Stimulated activated CD4-positive, alpha-beta T cell treated with anti-CD3 and anti-CD28 coated beads, Interleukin-1b, Interleukin-23, amount 100 ng/mL, for 4 hours (primary cell): ENCODE data around the gene ROR2.

Experiments used
- DNase-seq, 2 donors: peaks; one replicate each; pipeline ENCODE4 v3.0.0-alpha.2; 2020; ENCODE audit warnings: low read depth in 2 of 2

ROR2 gene

DNA sequence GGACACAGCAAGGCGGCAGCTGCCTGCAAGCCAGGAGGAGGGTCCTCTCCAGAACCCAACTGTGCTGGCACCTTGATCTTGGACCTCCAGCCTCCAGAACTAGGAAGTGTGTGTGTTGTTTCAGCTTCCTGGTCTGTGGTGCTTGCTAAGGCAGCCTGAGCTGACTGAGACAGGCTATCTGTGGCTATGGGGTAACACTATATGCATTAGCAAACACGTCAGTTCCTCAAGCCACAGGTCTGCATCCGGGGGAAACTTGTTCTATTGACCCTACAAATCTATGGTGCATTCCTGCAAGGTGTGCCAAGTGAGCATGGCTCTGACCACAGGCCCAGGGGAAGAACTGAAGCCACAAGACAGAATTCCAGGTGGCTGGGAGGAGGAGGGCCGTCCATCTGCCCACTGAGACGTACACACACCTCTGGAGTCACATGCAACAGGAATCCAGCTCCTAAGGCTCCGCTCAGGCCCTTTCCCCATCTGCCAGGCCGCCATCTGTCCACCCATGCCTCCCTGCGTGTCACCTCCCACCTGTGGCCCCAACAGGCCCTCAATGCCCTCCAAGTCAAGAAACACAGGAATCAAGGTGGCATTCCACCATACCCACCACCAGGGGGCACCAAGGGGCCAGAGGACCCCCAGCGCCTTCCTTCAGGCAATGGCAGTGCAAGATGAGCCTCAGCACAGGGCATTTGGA lies 174.9 kb downstream of the ROR2 start:
- DNase-seq: peak; percentile 53 to 60

DNA sequence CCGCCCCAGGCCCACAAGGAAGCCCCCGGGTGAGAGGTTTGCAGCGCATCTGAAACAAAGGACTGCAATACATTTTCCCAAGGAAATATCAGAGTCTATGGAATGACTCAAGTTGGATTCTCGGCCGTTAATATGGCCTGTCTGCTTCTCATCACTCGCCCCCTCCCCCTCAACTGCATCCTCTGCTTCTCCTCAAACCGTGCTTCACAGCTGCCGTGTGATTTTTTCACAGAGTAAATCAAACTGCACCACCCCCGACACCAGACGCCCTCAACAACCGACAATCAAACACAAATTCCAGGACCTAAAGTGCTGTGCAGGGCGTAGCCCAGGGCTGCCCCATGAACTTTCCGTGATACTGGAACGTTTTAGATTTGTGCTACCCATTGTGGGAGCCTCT lies 176.9 kb downstream of the ROR2 start:
- DNase-seq: no peak

DNA sequence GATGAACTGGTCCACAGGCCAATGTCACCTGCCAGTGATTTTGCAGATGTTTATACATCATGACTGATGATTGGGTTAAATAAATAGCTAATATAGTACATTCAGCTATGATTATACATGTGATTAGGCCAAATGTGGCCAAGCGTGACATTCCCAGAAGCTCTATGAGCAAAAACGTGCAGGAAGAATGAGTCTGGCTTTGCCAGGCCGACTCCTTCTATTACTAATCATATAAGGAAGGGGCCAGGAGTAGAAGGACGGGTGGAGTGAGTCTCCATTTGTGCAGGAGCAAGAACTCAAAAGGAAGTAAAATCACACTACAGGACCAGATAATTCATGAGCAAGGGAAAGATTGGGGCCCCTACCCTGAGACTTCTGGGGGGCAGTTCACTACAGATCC lies 178.2 kb downstream of the ROR2 start:
- DNase-seq: no peak

DNA sequence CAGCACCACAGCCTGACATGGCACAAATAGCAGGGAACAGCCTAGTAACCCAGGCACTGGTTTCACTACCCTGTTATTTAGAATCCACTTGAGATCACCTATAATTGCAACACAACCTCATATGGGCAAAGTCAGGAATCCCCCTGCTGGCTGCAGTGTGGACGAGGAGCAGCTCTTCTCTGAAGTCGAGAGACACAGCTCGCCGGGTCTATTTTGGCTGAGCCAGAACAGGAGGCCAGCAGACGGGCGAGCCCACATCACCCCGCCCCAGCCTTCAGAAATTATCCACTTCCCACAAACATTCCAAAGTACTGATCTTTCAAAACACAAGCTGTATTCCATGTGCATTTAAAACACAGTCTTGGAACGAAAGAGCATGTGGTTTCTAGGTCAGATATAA lies 179.0 kb downstream of the ROR2 start:
- no peak for DNase-seq

DNA sequence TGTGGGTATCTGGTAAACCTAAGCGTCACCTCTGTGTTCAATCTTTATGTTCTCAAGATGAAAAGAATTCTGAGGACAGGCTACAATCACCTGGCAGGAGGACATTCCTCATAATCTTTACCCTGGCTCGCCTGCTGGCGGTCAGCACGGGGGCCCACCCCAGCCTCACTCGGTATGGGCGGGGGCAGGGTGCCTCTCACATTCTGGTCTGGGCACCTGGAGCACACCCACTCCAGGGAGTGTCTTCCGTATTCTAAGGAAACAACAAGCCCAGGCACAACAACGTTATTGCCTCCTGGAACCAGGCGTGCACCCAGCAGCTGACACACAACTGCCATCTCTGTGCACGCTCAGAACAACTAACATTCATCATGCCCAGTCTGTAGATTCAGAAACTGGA lies 179.8 kb downstream of the ROR2 start:
- DNase-seq: no peak

DNA sequence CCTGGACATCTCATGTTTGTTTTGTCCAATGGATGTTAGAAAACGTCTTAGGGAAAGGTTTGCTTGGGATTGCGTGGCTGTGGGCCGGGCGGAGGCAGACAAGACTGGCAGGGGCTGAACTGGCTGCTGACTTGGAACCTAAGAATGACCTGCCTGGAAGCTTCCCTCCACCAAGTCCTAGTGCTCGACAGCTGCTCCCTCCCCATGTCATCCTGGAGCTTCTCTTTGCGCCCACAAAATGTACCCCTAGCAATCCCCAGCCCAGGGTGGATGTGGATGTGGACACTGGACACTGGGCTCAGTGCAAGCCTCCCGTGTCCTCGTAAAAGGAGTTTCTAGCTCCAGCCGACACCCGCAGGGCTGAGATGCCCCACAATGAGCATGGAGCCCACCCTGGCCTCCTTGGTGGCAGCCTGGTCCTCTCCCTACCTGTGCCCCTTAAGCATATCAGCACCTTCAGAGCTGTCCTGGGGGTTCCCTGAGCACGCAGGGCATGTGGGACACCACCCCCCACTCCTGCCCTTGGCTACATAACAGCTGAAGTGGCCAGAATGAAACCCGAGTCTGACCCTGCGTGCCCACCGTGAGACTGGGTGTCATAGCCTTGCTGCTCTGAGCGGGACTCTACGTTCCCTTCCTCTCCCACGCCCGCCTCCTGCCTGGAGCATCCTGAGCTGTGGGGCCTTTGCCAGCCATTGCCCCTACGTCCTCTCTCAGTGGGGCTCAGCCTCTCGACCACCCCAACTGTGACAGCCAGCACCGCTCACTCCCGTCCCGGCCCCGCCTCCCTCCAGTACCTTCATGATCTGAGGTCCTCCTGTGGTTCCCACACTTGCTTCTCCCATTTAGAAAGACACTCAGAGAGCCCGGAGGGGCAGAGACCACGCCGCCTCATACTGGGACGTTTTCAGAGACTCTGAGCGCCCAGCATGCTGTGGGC lies 180.8 kb downstream of the ROR2 start:
- DNase-seq: no peak

DNA sequence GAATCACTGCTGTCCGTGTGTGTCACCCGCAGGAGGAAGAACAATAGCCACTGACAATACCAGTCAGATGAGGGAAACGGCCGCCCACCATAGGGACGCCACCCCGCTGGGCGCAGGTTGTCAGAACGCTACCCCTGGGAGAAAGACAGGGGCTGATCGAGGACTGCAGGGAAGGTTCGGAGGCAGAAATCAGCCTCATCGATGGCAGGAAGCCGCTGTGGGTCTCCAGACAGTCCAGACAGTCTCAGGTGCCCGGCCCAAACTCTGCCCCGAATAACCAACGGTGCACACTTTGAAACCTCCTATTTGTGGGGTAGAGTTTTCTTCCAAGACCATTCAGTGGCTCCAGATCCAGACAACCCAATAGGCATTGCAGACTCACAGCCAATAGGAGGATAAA lies 181.5 kb downstream of the ROR2 start:
- DNase-seq: no peak

DNA sequence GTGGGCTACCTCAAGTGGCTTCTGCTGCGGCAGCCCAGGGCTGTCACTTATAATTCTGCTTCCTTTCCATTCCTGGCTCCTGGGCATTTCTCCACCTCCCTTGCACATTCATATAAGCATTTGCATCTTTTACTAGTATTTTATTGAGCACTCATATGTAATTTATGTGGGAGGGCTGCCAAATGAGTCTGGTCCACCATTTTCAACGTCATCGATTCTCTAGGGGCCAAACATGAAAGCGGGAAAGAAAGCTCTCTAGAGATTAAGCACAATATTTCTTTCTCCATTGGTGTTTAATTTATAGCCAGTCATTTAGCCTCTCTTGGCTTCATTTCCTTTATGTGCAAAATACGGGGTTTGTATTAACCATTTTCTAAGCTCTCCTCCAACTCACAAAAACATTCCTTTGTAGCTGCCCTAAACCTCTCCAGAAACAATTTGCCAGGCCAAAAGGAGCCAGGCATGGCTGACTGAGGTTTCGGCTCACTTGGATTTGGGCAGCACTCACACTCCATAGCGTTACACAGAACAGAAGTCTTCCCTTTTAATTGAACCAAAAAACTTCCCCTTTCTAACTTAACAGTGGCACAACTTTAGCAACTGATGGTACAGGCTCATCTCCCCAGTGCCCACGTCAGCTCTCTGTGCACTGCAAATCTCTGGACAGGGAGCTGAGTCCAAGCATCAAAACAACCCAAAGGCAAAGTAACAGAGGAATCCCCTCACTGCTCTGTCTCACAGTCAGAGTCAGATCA lies 183.5 kb downstream of the ROR2 start:
- no peak for DNase-seq

DNA sequence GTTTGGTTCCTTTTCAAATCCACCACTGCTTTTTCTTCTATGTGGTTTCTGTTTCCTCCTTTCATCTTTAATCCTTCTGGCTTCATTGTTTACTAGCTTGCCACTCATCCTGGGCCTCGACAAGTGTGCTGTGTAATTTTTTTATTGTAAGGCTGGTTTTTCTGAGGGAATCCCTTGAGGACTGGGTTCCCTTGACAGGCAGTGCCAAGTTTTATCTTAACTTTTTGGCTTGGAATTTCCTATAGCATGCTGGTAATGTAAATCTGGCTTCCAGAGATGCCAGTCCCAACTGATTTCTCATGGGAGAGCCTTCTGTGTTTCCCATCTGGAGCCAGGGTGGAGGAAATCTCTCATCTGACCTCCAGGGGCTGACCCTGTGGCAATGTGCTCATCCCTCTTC lies 184.7 kb downstream of the ROR2 start:
- DNase-seq: no peak

DNA sequence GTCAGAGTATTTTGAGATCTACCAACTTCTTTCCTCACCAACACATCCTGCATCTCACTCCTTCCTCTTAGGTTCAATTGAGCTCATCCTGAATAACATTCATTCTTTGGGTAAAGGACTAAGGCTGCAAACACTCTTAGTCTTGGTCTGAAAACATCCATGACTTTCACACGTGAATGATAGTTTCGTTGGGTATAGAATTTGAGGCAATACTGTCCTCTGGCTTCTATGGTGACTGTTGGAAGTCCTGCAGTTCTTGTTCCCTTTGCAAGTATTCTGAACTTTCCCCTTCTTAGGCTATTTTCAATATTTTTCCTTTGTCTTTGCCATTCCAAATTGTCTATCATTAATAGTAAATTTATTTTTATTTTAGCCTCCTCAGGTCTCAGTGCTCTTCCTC lies 185.4 kb downstream of the ROR2 start:
- no peak for DNase-seq

DNA sequence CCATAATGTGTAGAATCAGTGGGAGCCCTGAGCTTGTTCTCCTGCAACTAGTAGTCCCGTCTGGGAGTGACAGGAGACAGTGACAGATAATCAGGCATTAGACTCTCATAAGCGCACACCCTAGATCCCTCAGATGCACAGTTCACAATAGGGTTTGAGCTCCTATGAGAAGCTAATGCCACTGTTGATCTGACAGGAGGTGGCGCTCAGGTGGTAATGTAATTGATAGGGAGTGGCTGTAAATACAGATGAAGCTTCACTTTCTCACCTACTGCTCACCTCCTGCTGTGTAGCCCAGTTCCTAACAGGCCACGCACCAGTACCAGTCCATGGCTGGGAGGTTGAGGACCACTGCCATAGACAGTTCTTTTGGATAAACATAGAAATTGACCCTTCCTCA lies 188.7 kb downstream of the ROR2 start:
- no peak for DNase-seq

DNA sequence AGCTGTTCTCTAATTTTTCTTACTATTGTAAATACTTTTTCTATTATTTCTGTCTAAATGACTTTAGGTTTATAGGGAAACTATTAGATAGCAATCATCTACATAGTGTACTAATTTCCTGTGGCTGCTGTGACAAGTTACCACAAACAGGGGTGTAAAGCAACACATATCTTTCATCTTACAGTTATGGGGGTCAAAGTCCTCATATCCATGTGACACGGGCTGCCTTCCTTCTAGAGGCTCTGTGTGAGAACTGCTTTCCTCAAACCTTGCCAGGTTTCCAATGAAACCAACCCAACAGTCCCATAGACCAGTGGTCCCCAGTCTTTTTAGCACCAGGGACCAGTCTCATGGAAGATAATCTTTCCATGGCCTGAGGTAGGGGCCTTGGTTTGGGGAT lies 189.1 kb downstream of the ROR2 start:
- no peak for DNase-seq

DNA sequence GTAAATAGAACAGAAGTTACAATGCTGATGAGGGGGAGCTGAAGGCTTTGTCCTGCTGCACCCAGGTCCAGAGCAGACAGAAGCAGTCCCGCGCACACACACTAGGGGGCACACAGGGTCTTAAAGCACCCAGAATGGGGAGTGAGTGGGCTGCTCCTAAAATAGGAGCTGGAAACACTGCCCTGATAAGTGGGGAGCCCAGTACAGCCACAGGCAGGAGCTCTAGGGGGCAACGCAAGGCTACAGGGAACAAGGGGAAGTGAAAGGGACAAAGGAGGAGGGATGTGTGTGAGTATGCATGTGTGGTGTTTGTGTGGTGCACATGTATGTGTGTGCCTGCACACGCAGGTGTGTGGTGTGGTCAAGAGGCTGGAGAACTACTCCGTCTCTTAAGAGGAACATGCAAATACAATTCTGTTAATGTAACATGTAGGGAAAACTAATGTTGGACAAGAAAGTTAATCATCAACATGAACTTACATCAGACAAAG lies 191.5 kb downstream of the ROR2 start:
- DNase-seq: peak in 1 of 2 donors; percentile 4

DNA sequence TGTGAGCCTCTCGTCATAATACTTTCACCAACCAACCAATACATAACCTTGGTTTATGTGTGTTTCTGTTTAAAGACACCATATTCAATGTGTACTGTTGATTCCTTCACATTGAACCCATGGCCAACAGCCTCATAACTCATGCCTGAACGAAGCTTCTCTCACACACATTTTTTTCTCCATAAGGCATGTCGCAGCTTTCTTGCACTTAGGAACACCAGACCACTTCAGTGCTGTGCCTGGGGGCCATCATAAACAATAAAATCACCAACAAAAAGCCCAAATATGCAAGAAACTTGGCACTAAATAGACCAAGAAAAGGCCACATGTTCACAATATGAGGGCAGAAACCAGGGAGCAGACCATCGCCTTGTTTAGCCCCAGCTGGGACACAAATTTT lies 192.2 kb downstream of the ROR2 start:
- no peak for DNase-seq

DNA sequence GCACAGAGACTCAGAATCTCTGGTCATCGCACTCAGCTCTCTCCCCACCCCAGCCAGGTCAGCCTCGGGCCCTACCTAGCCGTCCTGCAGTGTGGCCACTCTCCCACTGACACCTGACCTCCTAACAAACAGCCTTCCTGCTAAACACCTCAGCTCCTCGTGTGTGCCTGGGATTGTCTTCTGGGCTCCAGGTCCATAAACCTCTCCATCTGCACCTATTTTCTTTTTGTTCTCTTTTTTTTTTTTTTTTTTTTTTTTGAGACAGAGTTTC lies 193.6 kb downstream of the ROR2 start:
- no peak for DNase-seq

DNA sequence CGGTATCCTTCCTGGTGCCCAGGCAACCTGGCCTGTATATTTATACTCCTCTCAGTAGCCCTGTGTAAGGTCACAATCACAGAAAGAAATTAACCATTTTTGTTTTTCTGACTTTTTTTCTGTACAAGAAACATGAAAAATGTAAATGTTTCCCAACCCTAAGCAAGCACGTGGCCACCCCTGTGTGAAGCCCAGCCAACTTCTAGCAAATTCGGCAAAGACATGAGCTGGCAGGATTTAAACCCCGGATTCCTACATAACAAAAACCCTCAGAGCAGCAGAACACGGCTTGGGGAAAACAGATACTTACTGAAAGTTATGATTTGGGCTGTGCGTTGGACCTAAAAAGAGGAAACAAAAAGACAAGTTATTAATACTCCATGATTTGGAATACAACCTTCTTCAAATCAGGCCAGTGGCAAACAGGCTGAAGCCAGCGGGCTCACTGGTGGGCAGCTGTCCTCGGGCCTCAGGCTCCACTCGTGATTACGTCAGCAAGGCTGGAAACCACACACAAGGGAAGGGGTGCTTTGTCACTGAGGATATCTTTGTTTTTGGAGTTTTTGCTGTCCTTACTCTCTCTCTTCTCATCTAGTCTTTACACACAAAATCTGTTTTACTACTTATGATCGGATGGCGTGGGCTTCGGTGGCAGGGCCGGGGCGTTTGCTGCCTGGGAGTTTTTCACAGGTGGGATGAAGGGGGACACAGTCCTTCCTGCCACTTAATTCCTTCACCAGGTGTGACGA lies 194.1 kb downstream of the ROR2 start:
- no peak for DNase-seq

DNA sequence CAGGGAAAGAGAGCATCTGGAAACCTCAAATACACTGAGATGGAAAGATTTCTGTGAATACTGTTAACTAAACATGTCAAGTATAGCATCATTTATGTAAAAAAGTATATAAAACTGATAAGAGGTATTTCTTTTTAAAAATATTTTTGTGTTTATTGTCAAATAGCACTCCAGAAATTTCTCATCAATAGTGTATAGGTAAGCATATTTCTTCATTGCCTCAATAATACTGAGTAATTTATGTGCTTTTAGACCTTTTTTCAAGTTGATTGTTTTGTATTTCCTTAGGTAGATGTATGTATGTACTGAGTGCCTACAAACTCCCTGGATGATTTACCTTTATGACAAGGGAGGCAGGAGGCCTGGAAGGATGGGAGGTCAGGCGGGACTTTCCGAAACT lies 196.3 kb downstream of the ROR2 start:
- no peak for DNase-seq

DNA sequence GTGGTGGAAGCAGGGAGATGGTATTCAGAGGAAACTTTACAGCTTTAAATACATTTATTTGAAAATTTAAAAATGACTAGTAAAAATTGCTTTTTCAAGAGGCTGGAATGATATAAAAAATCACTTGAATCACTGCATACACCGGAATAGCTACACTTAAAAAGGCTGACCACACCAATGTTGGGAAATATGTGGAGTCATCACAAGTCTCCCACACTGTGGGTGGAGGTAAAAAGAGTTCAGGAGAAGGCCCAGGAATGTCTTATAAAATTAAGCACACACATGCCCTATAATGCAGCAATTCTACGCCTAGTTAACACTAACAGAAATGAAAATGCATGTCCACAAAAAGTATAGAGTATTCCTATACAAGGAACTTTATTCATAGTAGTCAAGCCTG lies 198.1 kb downstream of the ROR2 start:
- DNase-seq: no peak

DNA sequence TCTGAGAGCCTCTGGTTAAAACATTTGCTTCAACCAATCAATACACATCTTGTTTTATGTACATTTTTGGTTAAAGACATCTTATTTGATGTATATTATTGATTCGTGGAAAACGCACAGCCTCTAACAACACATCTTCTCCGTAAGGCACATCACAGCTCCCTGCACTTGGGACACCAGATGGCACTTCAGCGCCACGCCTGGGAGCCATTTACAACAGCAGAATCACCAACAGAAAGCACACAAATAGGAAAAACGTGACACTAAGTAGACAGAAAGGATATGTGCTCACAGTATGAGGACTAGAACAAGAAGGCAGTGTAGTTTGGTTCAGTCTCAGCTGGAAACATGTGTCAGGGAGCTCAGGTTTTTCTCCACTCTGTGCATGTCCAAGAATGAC lies 199.7 kb downstream of the ROR2 start:
- no peak for DNase-seq

DNA sequence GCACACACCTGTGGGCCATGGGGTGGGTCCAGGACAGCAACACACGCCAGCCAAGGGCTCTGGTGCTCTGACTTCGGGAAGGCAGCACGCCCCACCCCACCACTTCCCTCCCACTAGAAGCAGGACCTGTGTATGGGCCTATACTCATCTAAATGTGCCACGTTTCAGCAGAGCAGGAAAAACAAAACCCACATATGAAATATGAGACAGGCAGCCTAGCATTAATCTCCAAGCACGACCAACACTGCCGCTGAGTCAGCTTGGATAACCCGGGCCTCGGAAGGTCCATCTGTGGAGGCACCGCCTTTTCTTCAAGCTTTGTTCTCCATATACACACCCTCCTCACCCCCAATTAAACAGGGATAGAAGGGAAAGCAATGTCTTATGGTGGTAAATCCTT lies 203.1 kb downstream of the ROR2 start:
- DNase-seq: no peak

DNA sequence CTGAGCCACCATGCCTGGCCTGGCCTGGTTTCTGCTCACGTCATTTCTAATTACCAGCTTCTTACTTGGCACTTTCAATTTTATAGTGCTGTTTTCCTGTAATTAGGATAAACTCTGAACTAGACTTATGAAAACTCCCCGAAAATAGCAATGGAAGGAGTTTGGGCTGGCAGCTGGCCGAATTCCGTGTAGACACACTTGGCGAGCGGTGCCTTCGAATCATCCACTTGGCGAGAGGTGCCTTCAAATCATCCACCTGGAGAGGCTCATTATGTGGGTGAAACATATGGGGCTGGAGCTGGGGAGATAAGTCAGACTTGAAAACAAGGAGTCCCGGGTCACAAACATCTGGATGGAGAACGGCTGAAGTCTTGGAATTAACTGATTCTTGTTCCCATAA lies 203.7 kb downstream of the ROR2 start:
- no peak for DNase-seq

DNA sequence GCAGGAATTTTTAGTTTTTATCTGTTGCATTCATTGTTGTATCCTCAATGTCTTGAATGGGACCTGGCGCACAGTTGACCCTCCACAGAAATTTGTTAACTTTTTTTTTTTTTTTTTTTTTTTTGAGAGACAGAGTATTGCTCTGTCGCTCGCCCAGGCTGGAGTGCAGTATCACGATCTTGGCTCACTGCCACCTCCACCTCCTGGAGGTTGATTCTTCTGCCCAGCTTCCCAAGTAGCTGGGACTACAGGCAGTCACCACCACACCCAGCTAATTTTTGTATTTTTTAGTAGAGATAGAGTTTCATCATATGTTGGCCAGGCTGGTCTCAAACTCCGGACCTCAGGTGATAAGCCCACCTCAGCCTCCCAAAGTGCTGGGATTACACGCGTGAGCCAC lies 205.9 kb downstream of the ROR2 start:
- DNase-seq: no peak
